Heart left ventricle (tissue), 16 donors: ENCODE results near the gene IGSF9. TPM values are rescaled to one million over a fixed set of nuclear protein-coding genes. Genes with fewer than 3 reads are reported as not detected.
A peak's percentile ranks its signal among the peaks of the same experiment; 100 is the strongest.

Experiments
- ATAC-seq, 4 donors: fragments of 200-7000 bp; cut with Tn5 transposase; one replicate each; pipeline ENCODE4 v1.9.1; 2020 to 2022; ENCODE audit warnings: moderate library complexity in 4 of 4, mild to moderate bottlenecking in 3 of 4, moderate number of reproducible peaks in 1 of 4
- DNase-seq, 5 donors: peaks; one replicate each; pipeline ENCODE4 v3.0.0-alpha.2; 2020
- H3K27ac ChIP-seq, 12 donors: fragments of 200-600 bp; sonication (generic) in 4 of 12; one replicate each; pipeline versions ENCODE4 v1.5.0 to v1.8.0; 2016 to 2022; ENCODE audit warnings: mild to moderate bottlenecking in 2 of 12
- H3K27me3 ChIP-seq, 9 donors: fragments of 200-600 bp; sonication (generic) in 2 of 9; one replicate each; pipeline versions ENCODE4 v1.5.1 to v1.8.0; 2016 to 2022; ENCODE audit warnings: mild to moderate bottlenecking in 3 of 9
- H3K36me3 ChIP-seq, 9 donors: fragments of 200-600 bp; sonication (generic) in 2 of 9; one replicate each; pipeline versions ENCODE4 v1.5.0 to v1.8.0; 2018 to 2022; ENCODE audit warnings: mild to moderate bottlenecking in 2 of 9
- H3K4me1 ChIP-seq, 12 donors: fragments of 200-600 bp; sonication (generic) in 4 of 12; one replicate each; pipeline versions ENCODE4 v1.5.0 to v1.8.0; 2016 to 2022; ENCODE audit warnings: mild to moderate bottlenecking in 3 of 12
- H3K4me3 ChIP-seq, 12 donors: fragments of 200-600 bp; sonication (generic) in 4 of 12; one replicate each; pipeline versions ENCODE4 v1.5.0 to v1.8.0; 2017 to 2022; ENCODE audit warnings: mild to moderate bottlenecking in 9 of 12, moderate library complexity in 4 of 12
- H3K9me3 ChIP-seq, 12 donors: fragments of 200-600 bp; sonication (generic) in 4 of 12; one replicate each; pipeline versions ENCODE4 v1.5.0 to v1.8.0; 2016 to 2022; ENCODE audit warnings: mild to moderate bottlenecking in 1 of 12
- POLR2A ChIP-seq, 2 donors: fragments of 450-650 bp; IDR thresholded peaks; one replicate each; pipeline ENCODE4 v1.6.1; 2017; ENCODE audit warnings: antibody characterized with exemption in 2 of 2, mild to moderate bottlenecking in 2 of 2, moderate library complexity in 2 of 2
- WGBS, 4 donors: extraction: QIAGEN DNeasy Blood & Tissue Kit in 2 of 4; methylation state at CpG; one replicate each; pipeline versions ENCODE4 v1.1.5 to v1.1.7; 2013 to 2018; 5-methylcytosine and 5-hydroxymethylcytosine counted together
- intact Hi-C, 10 donors: fragments of 100-400 bp; cut with DNase I; formaldehyde crosslinking; loops; one replicate each; pipeline versions ENCODE4 v1.11.1 to v1.14.2; 2022
- polyA plus RNA-seq, 2 donors: library from polyadenylated mRNA; stranded (reverse); fragments of 200-250 nt; gene quantifications; one replicate each; pipeline ENCODE4 v1.2.3, GENCODE V29; 2013
- total RNA-seq, 9 donors: library from RNA; depleted of rRNA in 2 of 9; stranded (reverse); fragments of >200 nt in 2 of 9; fragmentation: NEBNext Ultra II Directional in 3 of 9; extraction: Animal tissue kit (Norgen Biotek cat#: 25700) in 3 of 9; gene quantifications; one replicate each; pipeline versions ENCODE4 v1.1.0 to v1.2.4, GENCODE V29; 2016 to 2023
- TF ChIP-seq, protein P1 (sequence below), 12 donors: fragments of 200-600 bp; sonication (generic) in 4 of 12; IDR thresholded peaks; one replicate each; pipeline versions ENCODE4 v1.5.0 to v1.8.0; 2018 to 2022; ENCODE audit warnings: antibody characterized with exemption in 12 of 12, mild to moderate bottlenecking in 5 of 12
- donor health status: ischemic (EF 13 %, LVEDD 7.1; RV severe dilation, severe dysfunction).
- donor health status: healthy with polysubstance abuse.
- donor health status: DM: no; HTN: yes; CAD: no.
- donor health status: DM: no; HTN: no; CAD: no.
- donor health status: ischemic (EF 25% LVEDD 6.9; RV normal size, moderate dysfunction).
- donor health status: ischemic (EF 25% LVEDD 5.7; RV mildly dilated, moderate dysfunction).
- donor health status: healthy.
- donor health status: DM: yes; HTN: yes; CAD: no.
- donor health status: ischemic (EF 35%, LVEDD 5.7; RV mildly dilated, moderate dysfunction).
- donor health status: nonischemic (EF 11% LVEDD 7.7; RV severe dilation, severe dysfunction).
- donor health status: DM: yes; HTN: yes; CAD: no.
- donor health status: PGD.
- donor health status: ischemic (EF 29% LVEDD 5.4; RV normal size, mild dysfunction).
- donor health status: nonischemic (EF 23%, LVEDD 6.1; RV moderate dilation, normal function).

IGSF9 gene
- total and polyA plus RNA-seq, 11 donors, result 0.06 to 4.8 (median 0.12) TPM; not detected in 6

DNA sequence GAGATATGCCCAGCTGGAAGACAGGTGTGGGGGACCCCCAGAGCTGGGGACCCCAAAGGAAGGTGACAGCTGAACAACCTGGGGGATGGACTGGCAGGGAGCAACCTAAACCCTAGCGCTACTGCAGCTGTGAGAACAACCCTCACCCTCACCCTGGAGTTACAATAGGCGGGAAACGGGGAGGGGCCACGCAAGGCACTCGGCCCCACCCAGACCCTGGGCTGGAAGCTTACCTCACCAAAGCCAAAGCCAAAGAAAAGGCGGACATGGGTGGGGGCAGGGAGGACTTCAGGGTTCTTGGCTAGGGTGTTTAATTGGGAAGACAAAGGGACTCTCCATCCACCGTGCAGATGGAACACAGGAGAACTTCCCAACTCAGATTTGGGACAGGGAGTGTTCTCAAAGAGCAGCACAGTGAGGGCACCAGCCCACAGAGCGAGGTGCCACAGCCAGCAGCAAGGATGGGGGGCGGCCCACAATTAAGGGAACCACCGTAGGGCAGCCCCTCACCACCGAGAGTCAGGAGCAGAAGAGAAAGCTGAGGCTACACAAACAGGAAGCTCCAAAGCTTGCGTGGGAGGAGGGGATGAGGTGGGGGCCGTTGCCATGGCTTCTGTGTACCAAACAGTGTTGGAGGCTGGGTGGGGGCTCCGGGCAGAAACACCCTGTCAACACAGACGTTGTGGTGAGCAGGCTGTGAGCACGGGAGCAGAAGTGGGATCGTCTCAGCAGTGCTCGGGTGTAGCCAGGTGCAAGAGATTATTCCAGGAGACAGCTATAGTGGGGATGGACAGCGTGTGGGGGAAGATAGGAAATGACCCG lies 22.0 kb downstream of the IGSF9 start:
- peaks cover 0 to 60% (median 49%) of the 10 kb centered on the region in 12 donors for H3K4me1 ChIP-seq

GRCh38 chr1:159922511-159923202 lies 22.8 kb downstream of the IGSF9 start:
- H3K4me1 ChIP-seq, result peaks cover 0 to 67% (median 53%) of the 10 kb centered on the region in 12 donors
- ATAC-seq (peak; percentile 3 to 20 (median 16)), DNase-seq (peak; percentile 78 to 92 (median 83))
- intact Hi-C loops, result loop anchor here in 5 of 10 donors (2.0 to 10.0 kb wide), 3 partner anchors 68 to 908 kb away; no protein-coding TSS in a partner anchor
- peak overlapping the region; percentile 11 to 99 (median 84) for H3K4me3 ChIP-seq
- WGBS, 4 donors, result 27 to 46% (median 41%) methylated on average over 5 to 8 of the region's 8 CpGs
- peak overlapping the region; percentile 86 to 100 (median 97) for H3K27ac ChIP-seq
- H3K36me3 ChIP-seq, result peaks cover 0 to 39% (median 34%) of the 10 kb centered on the region in 9 donors
- TF ChIP-seq, protein P1, sequence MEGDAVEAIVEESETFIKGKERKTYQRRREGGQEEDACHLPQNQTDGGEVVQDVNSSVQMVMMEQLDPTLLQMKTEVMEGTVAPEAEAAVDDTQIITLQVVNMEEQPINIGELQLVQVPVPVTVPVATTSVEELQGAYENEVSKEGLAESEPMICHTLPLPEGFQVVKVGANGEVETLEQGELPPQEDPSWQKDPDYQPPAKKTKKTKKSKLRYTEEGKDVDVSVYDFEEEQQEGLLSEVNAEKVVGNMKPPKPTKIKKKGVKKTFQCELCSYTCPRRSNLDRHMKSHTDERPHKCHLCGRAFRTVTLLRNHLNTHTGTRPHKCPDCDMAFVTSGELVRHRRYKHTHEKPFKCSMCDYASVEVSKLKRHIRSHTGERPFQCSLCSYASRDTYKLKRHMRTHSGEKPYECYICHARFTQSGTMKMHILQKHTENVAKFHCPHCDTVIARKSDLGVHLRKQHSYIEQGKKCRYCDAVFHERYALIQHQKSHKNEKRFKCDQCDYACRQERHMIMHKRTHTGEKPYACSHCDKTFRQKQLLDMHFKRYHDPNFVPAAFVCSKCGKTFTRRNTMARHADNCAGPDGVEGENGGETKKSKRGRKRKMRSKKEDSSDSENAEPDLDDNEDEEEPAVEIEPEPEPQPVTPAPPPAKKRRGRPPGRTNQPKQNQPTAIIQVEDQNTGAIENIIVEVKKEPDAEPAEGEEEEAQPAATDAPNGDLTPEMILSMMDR (IDR thresholded peaks at IDR 0.05), result no peak
- no peak for TF ChIP-seq POLR2A (IDR thresholded peaks at IDR 0.05)
- no peaks in the 10 kb centered on the region for H3K9me3 ChIP-seq
- H3K27me3 ChIP-seq, result no peaks in the 10 kb centered on the region

More for the DNA sequence above, 22.0 kb downstream of the IGSF9 start:
- H3K27ac ChIP-seq, result peak overlapping the region; percentile 86 to 100 (median 97)
- intact Hi-C loops, result loop anchor here in 7 of 10 donors (2.0 to 10.0 kb wide), 4 partner anchors 33 to 909 kb away; no protein-coding TSS in a partner anchor
- H3K36me3 ChIP-seq, result peaks cover 0 to 32% (median 26%) of the 10 kb centered on the region in 9 donors
- H3K27me3 ChIP-seq, result no peaks in the 10 kb centered on the region
- DNase-seq, result peak; percentile 89 to 93 (median 92)
- peak; percentile 54 to 76 (median 64) for ATAC-seq
- no peaks in the 10 kb centered on the region for H3K9me3 ChIP-seq
- TF ChIP-seq POLR2A (IDR thresholded peaks at IDR 0.05), result peak in 1 of 2 donors; percentile 76
- TF ChIP-seq, protein P1 (IDR thresholded peaks at IDR 0.05), result no peak
- WGBS, 4 donors, result 18 to 28% (median 26%) methylated on average over 20 of the region's 20 CpGs
- H3K4me3 ChIP-seq, result peak overlapping the region; percentile 64 to 99 (median 84)

- intact Hi-C loops, result loop anchor here in 5 of 10 donors (2.0 to 10.0 kb wide), 3 partner anchors 67 to 907 kb away; no protein-coding TSS in a partner anchor
- 36 to 53% (median 40%) methylated on average over 18 of the region's 18 CpGs for WGBS, 4 donors
- H3K27ac ChIP-seq, result peak overlapping the region; percentile 86 to 100 (median 97)
- peak overlapping the region; percentile 11 to 99 (median 84) for H3K4me3 ChIP-seq
- peaks cover under 1 to 74% (median 56%) of the 10 kb centered on the region in 12 donors for H3K4me1 ChIP-seq
- no peaks in the 10 kb centered on the region for H3K9me3 ChIP-seq
- no peaks in the 10 kb centered on the region for H3K27me3 ChIP-seq
- no peak for TF ChIP-seq POLR2A (IDR thresholded peaks at IDR 0.05)
- TF ChIP-seq, protein P1 (IDR thresholded peaks at IDR 0.05), result no peak
- ATAC-seq, result no peak
- peak in 4 of 5 donors; percentile 38 to 69 (median 54) for DNase-seq
- H3K36me3 ChIP-seq, result peaks cover 0 to 46% (median 40%) of the 10 kb centered on the region in 9 donors
Measured at GRCh38 chr1:159921700-159922504, 23.5 kb downstream of the IGSF9 start.
